Measurements from ENCODE around the gene LDB2. TPM values are rescaled to one million over a fixed set of nuclear protein-coding genes. Genes with fewer than 3 reads are reported as not detected.

Gene LDB2
- total RNA-seq, 1 donor from 2014 or later: 31.5 TPM

- no peaks in the 10 kb centered on the region for H3K9me3 Mint-ChIP-seq
- DNase-seq (ENCODE audit: extremely low spot score, unreplicated experiment): no peak
- no peaks in the 10 kb centered on the region for H3K27me3 Mint-ChIP-seq
- H3K4me1 Mint-ChIP-seq (ENCODE audit: unreplicated experiment): peaks cover 14% of the 10 kb centered on the region
- no peaks in the 10 kb centered on the region for H3K36me3 Mint-ChIP-seq
- H3K4me3 Mint-ChIP-seq: no peak overlapping the region
- TF ChIP-seq, protein P1, sequence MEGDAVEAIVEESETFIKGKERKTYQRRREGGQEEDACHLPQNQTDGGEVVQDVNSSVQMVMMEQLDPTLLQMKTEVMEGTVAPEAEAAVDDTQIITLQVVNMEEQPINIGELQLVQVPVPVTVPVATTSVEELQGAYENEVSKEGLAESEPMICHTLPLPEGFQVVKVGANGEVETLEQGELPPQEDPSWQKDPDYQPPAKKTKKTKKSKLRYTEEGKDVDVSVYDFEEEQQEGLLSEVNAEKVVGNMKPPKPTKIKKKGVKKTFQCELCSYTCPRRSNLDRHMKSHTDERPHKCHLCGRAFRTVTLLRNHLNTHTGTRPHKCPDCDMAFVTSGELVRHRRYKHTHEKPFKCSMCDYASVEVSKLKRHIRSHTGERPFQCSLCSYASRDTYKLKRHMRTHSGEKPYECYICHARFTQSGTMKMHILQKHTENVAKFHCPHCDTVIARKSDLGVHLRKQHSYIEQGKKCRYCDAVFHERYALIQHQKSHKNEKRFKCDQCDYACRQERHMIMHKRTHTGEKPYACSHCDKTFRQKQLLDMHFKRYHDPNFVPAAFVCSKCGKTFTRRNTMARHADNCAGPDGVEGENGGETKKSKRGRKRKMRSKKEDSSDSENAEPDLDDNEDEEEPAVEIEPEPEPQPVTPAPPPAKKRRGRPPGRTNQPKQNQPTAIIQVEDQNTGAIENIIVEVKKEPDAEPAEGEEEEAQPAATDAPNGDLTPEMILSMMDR (conservative IDR thresholded peaks at IDR 0.05): no peak
- no peak overlapping the region for H3K27ac Mint-ChIP-seq
These were observed 227.7 kb downstream of the LDB2 start for GRCh38 chr4:16670727-16671126.

DNA sequence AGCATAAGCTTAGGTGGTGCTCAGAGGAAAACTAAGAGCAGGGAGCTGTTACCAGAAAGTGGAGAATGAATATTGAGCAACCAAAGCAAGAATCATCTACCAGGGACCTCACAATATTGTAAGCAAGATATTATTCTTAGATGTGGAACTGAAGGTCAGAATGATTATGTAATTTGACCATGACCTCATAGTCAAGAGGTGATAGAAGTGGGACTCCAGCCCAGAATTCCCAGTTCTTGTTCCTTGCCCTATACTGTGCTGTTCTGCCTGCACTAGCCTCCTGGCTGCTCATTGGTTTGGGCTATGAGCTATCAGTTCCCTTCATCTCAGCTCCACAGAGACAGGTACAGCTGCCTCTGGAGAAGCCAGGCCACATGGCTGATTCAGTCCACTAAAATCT lies 229.4 kb downstream of the LDB2 start:
- Mint-ChIP-seq H3K4me1 (ENCODE audit: unreplicated experiment) (peaks cover 14% of the 10 kb centered on the region), H3K27me3 (no peaks in the 10 kb centered on the region), H3K4me3 (no peak overlapping the region), H3K9me3 (no peaks in the 10 kb centered on the region), H3K27ac (no peak overlapping the region), H3K36me3 (no peaks in the 10 kb centered on the region)
- TF ChIP-seq, protein P1 (conservative IDR thresholded peaks at IDR 0.05): no peak
- DNase-seq (ENCODE audit: extremely low spot score, unreplicated experiment): no peak

- Mint-ChIP-seq H3K27ac (no peak overlapping the region), H3K4me3 (no peak overlapping the region), H3K27me3 (no peaks in the 10 kb centered on the region), H3K4me1 (ENCODE audit: unreplicated experiment) (peaks cover 11% of the 10 kb centered on the region), H3K36me3 (no peaks in the 10 kb centered on the region), H3K9me3 (no peaks in the 10 kb centered on the region)
- no peak for DNase-seq (ENCODE audit: extremely low spot score, unreplicated experiment)
- TF ChIP-seq, protein P1 (conservative IDR thresholded peaks at IDR 0.05): no peak
These were observed 230.0 kb downstream of the LDB2 start for GRCh38 chr4:16668488-16668887.

DNA sequence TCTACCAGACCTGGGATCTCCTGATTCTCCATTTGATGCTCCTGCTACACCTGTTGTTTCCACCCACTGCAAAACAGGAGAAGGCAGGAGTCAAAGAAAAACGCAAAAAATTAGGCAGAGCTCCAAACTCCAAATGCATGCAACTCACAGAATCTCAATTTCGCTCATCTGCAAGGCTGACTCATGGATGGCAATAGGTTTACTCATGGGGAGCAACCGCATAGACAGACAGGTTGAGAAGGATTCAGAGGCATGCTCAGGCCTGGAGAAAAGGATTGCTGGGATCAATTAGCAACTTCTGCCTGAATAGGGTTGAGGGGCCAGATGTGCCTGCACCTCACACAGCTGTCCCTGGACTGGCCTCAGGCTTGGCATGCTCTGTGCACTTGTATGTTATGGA lies 231.0 kb downstream of the LDB2 start:
- Mint-ChIP-seq H3K36me3 (no peaks in the 10 kb centered on the region), H3K4me1 (ENCODE audit: unreplicated experiment) (peaks cover 7% of the 10 kb centered on the region), H3K27ac (no peak overlapping the region), H3K4me3 (no peak overlapping the region), H3K9me3 (no peaks in the 10 kb centered on the region), H3K27me3 (no peaks in the 10 kb centered on the region)
- TF ChIP-seq, protein P1 (conservative IDR thresholded peaks at IDR 0.05): no peak
- DNase-seq (ENCODE audit: extremely low spot score, unreplicated experiment): no peak

DNA sequence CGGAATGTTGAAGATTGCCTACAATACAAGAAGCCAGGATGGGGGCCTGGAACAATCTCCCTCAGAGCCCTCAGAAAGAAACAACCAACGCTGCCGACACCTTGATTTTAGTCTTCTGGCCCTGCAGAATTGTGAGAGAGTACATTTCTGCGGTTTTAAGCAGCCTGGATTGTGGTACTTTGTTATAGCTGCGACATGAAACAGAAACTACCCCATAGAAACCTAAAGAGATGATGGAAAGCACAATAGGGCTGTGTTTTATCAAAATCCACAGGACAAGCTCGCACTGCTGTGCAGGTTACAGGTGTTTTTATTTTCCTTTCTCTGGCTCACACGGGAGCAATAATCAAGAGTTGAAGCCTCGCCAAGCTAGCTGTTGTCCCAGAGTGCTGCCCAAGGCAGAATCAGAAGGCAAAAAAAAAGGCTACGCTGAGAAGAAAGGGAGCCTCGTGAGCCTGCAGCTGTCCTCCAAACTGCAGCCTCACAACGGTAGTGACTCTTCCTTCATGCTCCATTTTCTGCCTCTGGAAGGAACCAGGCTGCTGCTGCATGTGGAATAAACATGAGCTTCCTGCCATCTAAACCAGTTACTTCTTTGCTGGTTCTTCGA lies 232.4 kb downstream of the LDB2 start:
- H3K4me3 Mint-ChIP-seq: no peak overlapping the region
- no peaks in the 10 kb centered on the region for H3K36me3 Mint-ChIP-seq
- peaks cover 7% of the 10 kb centered on the region for H3K4me1 Mint-ChIP-seq (ENCODE audit: unreplicated experiment)
- TF ChIP-seq, protein P1 (conservative IDR thresholded peaks at IDR 0.05): no peak
- H3K27ac Mint-ChIP-seq: no peak overlapping the region
- DNase-seq (ENCODE audit: extremely low spot score, unreplicated experiment): no peak
- no peaks in the 10 kb centered on the region for H3K27me3 Mint-ChIP-seq
- no peaks in the 10 kb centered on the region for H3K9me3 Mint-ChIP-seq

GRCh38 chr4:16663732-16664131 lies 234.7 kb downstream of the LDB2 start:
- no peak overlapping the region for H3K27ac Mint-ChIP-seq
- DNase-seq (ENCODE audit: extremely low spot score, unreplicated experiment): no peak
- H3K27me3 Mint-ChIP-seq: no peaks in the 10 kb centered on the region
- no peak overlapping the region for H3K4me3 Mint-ChIP-seq
- peaks cover 12% of the 10 kb centered on the region for H3K4me1 Mint-ChIP-seq (ENCODE audit: unreplicated experiment)
- TF ChIP-seq, protein P1 (conservative IDR thresholded peaks at IDR 0.05): no peak
- no peaks in the 10 kb centered on the region for H3K9me3 Mint-ChIP-seq
- no peaks in the 10 kb centered on the region for H3K36me3 Mint-ChIP-seq
